SK-N-SH treated with all-trans-retinoic acid at 6 μM for 48 hours (cell line): Measurements from ENCODE around the gene SYDE1.

Source experiments
- ARNTL ChIP-seq: fragments of 450-650 bp; formaldehyde crosslinking; IDR thresholded peaks from 2 replicates; pipeline ENCODE4 v1.5.0; 2020; ENCODE audit warnings: low read depth, mild to moderate bottlenecking, moderate library complexity, borderline replicate concordance
- CSDC2 ChIP-seq: fragments of 250-450 bp; sonication (Bioruptor Pico); IDR thresholded peaks from 2 replicates; pipeline ENCODE4 v1.5.0; 2020; ENCODE audit warnings: mild to moderate bottlenecking, moderate library complexity
- ESRRG ChIP-seq: fragments of 250-450 bp; sonication (Bioruptor Pico); IDR thresholded peaks from 2 replicates; pipeline ENCODE4 v1.6.1; 2021; ENCODE audit warnings: mild to moderate bottlenecking
- GLIS3 ChIP-seq: fragments of 250-450 bp; sonication (Bioruptor Pico); IDR thresholded peaks from 2 replicates; pipeline ENCODE4 v1.5.0; 2020; ENCODE audit warnings: mild to moderate bottlenecking, moderate library complexity
- OSR1 ChIP-seq: fragments of 250-450 bp; sonication (Bioruptor Pico); IDR thresholded peaks from 2 replicates; pipeline ENCODE4 v1.8.0; 2022; ENCODE audit warnings: moderate library complexity, mild to moderate bottlenecking, inconsistent platforms
- SNAI2 ChIP-seq: fragments of 250-450 bp; sonication (Bioruptor Pico); IDR thresholded peaks from 2 replicates; pipeline ENCODE4 v1.5.0; 2020; ENCODE audit warnings: mild to moderate bottlenecking, moderate library complexity
- TSHZ2 ChIP-seq: fragments of 250-450 bp; sonication (Bioruptor Pico); IDR thresholded peaks from 2 replicates; pipeline ENCODE4 v1.5.0; 2020; ENCODE audit warnings: mild to moderate bottlenecking, moderate library complexity
- ZFP3 ChIP-seq: fragments of 250-450 bp; sonication (Bioruptor Pico); IDR thresholded peaks from 2 replicates; pipeline ENCODE4 v1.5.0; 2020; ENCODE audit warnings: mild to moderate bottlenecking, moderate library complexity
- ZFP30 ChIP-seq: fragments of 450-650 bp; formaldehyde crosslinking; IDR thresholded peaks from 2 replicates; pipeline ENCODE4 v1.5.0; 2022; ENCODE audit warnings: mild to moderate bottlenecking, moderate library complexity
- ZNF565 ChIP-seq: fragments of 450-650 bp; formaldehyde crosslinking; conservative IDR thresholded peaks from 2 replicates; pipeline ENCODE4 v1.5.0; 2020; ENCODE audit warnings: low read depth, mild to moderate bottlenecking, moderate library complexity
- ZNF8 ChIP-seq: fragments of 450-650 bp; formaldehyde crosslinking; IDR thresholded peaks from 2 replicates; pipeline ENCODE4 v1.5.0; 2020; ENCODE audit warnings: mild to moderate bottlenecking, moderate library complexity
- TF ChIP-seq, protein P1 (sequence below): fragments of 250-450 bp; sonication (Bioruptor Pico); IDR thresholded peaks from 2 replicates; pipeline ENCODE4 v1.5.1; 2021; ENCODE audit warnings: mild to moderate bottlenecking, moderate library complexity
- TF ChIP-seq, protein P2 (sequence below): fragments of 250-450 bp; sonication (Bioruptor Pico); IDR thresholded peaks from 2 replicates; pipeline ENCODE4 v1.8.0; 2020; ENCODE audit warnings: mild to moderate bottlenecking, moderate library complexity, borderline replicate concordance
- TF ChIP-seq, protein P3 (sequence below): fragments of 250-450 bp; sonication (Bioruptor Pico); IDR thresholded peaks from 2 replicates; pipeline ENCODE4 v1.5.1; 2020; ENCODE audit warnings: low read depth, mild to moderate bottlenecking, moderate library complexity

- TF ChIP-seq ZFP30 (CRISPR knock-in tag) = no peak
- TF ChIP-seq, protein P1, sequence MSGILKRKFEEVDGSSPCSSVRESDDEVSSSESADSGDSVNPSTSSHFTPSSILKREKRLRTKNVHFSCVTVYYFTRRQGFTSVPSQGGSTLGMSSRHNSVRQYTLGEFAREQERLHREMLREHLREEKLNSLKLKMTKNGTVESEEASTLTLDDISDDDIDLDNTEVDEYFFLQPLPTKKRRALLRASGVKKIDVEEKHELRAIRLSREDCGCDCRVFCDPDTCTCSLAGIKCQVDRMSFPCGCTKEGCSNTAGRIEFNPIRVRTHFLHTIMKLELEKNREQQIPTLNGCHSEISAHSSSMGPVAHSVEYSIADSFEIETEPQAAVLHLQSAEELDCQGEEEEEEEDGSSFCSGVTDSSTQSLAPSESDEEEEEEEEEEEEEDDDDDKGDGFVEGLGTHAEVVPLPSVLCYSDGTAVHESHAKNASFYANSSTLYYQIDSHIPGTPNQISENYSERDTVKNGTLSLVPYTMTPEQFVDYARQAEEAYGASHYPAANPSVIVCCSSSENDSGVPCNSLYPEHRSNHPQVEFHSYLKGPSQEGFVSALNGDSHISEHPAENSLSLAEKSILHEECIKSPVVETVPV (CRISPR knock-in tag) = no peak
- TF ChIP-seq SNAI2 (CRISPR knock-in tag) = no peak
- no peak for TF ChIP-seq ZNF8
- TF ChIP-seq, protein P2, sequence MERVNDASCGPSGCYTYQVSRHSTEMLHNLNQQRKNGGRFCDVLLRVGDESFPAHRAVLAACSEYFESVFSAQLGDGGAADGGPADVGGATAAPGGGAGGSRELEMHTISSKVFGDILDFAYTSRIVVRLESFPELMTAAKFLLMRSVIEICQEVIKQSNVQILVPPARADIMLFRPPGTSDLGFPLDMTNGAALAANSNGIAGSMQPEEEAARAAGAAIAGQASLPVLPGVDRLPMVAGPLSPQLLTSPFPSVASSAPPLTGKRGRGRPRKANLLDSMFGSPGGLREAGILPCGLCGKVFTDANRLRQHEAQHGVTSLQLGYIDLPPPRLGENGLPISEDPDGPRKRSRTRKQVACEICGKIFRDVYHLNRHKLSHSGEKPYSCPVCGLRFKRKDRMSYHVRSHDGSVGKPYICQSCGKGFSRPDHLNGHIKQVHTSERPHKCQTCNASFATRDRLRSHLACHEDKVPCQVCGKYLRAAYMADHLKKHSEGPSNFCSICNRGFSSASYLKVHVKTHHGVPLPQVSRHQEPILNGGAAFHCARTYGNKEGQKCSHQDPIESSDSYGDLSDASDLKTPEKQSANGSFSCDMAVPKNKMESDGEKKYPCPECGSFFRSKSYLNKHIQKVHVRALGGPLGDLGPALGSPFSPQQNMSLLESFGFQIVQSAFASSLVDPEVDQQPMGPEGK (CRISPR knock-in tag) = no peak
- TF ChIP-seq CSDC2 (CRISPR knock-in tag) = no peak
- TF ChIP-seq GLIS3 (CRISPR knock-in tag) = no peak
- TF ChIP-seq, protein P3, sequence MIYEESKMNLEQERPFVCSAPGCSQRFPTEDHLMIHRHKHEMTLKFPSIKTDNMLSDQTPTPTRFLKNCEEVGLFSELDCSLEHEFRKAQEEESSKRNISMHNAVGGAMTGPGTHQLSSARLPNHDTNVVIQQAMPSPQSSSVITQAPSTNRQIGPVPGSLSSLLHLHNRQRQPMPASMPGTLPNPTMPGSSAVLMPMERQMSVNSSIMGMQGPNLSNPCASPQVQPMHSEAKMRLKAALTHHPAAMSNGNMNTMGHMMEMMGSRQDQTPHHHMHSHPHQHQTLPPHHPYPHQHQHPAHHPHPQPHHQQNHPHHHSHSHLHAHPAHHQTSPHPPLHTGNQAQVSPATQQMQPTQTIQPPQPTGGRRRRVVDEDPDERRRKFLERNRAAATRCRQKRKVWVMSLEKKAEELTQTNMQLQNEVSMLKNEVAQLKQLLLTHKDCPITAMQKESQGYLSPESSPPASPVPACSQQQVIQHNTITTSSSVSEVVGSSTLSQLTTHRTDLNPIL (CRISPR knock-in tag) = no peak
- TF ChIP-seq TSHZ2 (CRISPR knock-in tag) = no peak
- no peak for TF ChIP-seq ZFP3 (CRISPR knock-in tag)
- no peak for TF ChIP-seq OSR1 (CRISPR knock-in tag)
- no peak for TF ChIP-seq ESRRG (CRISPR knock-in tag)
- no peak for TF ChIP-seq ZNF565
- no peak for TF ChIP-seq ARNTL (CRISPR knock-in tag)
These were observed 8.1 kb upstream of the SYDE1 start for GRCh38 chr19:15099017-15099582.
